ENCODE results near the gene P3H3. TPM values are rescaled to one million over a fixed set of nuclear protein-coding genes. Genes with fewer than 3 reads are reported as not detected.

P3H3 gene
- total and polyA plus RNA-seq, 2 donors (not counting 3 experiments of a cell fraction or from before 2014, with no cell fraction given): 75.9 to 76.5 TPM

DNA sequence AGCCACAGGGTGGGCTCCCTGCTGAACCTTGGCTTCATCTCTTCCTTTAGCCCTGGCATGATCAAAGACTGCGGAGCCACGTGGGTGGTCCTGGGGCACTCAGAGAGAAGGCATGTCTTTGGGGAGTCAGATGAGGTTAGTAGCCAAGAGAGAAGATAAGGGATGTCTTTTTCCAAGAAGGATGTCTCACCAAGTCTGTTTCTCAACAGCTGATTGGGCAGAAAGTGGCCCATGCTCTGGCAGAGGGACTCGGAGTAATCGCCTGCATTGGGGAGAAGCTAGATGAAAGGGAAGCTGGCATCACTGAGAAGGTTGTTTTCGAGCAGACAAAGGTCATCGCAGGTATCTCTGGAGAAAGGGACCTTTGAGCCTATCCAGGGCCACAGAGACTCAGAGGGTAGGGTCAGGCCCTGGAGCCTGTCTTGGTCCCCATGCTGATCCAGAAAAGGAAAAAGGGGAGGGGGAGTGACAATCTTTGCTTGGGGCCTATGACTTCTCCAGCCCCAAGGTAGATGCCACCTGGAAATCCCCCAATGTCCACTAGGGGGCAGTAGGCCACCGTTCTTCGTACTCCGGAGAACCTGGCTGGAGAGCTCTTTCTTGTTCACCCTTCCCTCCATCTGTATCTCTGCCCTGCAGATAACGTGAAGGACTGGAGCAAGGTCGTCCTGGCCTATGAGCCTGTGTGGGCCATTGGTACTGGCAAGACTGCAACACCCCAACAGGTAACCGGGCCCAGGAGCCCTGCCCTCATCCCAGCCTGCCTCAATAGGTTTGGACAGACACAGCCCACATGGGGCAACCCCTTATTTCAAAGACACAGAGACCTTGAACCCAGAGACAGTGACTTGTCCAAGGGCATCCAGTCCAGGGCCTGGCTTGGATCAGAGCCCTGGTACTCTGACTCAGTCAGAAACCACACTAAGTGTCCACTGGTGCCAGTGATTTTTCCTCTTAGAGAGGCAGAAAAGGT, 41.1 kb downstream of the P3H3 start:
- TF ChIP-seq, protein P1, sequence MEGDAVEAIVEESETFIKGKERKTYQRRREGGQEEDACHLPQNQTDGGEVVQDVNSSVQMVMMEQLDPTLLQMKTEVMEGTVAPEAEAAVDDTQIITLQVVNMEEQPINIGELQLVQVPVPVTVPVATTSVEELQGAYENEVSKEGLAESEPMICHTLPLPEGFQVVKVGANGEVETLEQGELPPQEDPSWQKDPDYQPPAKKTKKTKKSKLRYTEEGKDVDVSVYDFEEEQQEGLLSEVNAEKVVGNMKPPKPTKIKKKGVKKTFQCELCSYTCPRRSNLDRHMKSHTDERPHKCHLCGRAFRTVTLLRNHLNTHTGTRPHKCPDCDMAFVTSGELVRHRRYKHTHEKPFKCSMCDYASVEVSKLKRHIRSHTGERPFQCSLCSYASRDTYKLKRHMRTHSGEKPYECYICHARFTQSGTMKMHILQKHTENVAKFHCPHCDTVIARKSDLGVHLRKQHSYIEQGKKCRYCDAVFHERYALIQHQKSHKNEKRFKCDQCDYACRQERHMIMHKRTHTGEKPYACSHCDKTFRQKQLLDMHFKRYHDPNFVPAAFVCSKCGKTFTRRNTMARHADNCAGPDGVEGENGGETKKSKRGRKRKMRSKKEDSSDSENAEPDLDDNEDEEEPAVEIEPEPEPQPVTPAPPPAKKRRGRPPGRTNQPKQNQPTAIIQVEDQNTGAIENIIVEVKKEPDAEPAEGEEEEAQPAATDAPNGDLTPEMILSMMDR (IDR thresholded peaks at IDR 0.05; ENCODE audit: extremely low read depth in 1 of 2, insufficient read depth in 1 of 2, low read depth in 1 of 2, low read length in 2 of 2): peak; percentile 85 to 87
- no peak for TF ChIP-seq FOS (IDR thresholded peaks at IDR 0.05; ENCODE audit: borderline replicate concordance, insufficient read depth, low read length)
- Histone ChIP-seq H3K27ac (ENCODE audit: insufficient read depth, low read depth, low read length) (no peak overlapping the region), H3K27me3 (ENCODE audit: control insufficient read depth in 2 of 2, insufficient read depth in 2 of 2, low read length in 2 of 2) (no peaks in the 10 kb centered on the region), H3K9ac (replicated peaks; ENCODE audit: extremely low read depth, insufficient read depth, low read length) (no peak overlapping the region), H3K4me1 (ENCODE audit: control insufficient read depth, extremely low read depth, insufficient read depth, low read length) (peaks cover 41% of the 10 kb centered on the region), H3K36me3 (ENCODE audit: control insufficient read depth in 2 of 2, extremely low read depth in 1 of 2, insufficient read depth in 2 of 2, low read length in 2 of 2) (peaks cover 2 to 27% of the 10 kb centered on the region in 2 experiments), H4K20me1 (replicated peaks; ENCODE audit: control insufficient read depth, extremely low read depth, insufficient read depth, low read length) (no peaks in the 10 kb centered on the region), H3K9me3 (replicated peaks; ENCODE audit: control insufficient read depth, insufficient read depth, low read length) (no peaks in the 10 kb centered on the region), H3K4me3 (replicated peaks in 1 of 3; ENCODE audit: insufficient read depth in 1 of 3, low read depth in 1 of 3, low read length in 3 of 3) (peak overlapping the region in 2 of 3 experiments; percentile 75 to 95), H3K9me1 (replicated peaks; ENCODE audit: control insufficient read depth, extremely low read depth, insufficient read depth, low read length) (no peaks in the 10 kb centered on the region), H3K4me2 (ENCODE audit: insufficient read depth, low read length) (peak overlapping the region; percentile 75), H3K79me2 (ENCODE audit: control insufficient read depth, insufficient read depth, low read length) (peaks cover 40% of the 10 kb centered on the region), H2AFZ (ENCODE audit: low read depth, low read length) (no peak overlapping the region)
- peak; percentile 75 for DNase-seq (ENCODE audit: low read depth, low spot score)
- BruUV-seq (replicated peaks): no TSS peak
- ChIA-PET POLR2A (interaction anchor here (0.7 to 2.4 kb wide), 3 partner anchors 15 to 74 kb away, joined by 3 to 48 read pairs (median 8); partner anchors contain the start of genes C12orf57, CDCA3, RNU7-1 and USP5), CTCF (interaction anchor here (0.6 to 3.9 kb wide), 41 partner anchors 9 to 245 kb away, joined by 3 to 43 read pairs (median 5); partner anchors contain the start of genes ATN1, C12orf57, C1RL and CDCA3)
- intact Hi-C loops (cut with micrococcal nuclease): loop anchor here (1.0 to 5.0 kb wide), 5 partner anchors 69 to 238 kb away; partner anchors contain the start of genes C1R, C1RL and RNU7-1
- dilution Hi-C loops (cut with MboI; ENCODE audit: extremely low pct_ligation_motif_present, low sequenced_read_pairs): no loop called here
- peak; percentile 89 for FAIRE-seq

Measured in endothelial cell of umbilical vein (primary cell).